Amygdala (tissue), 56 donors: ENCODE measurements around the gene ALS2CL.
"Not testable (repeated sequence)": the region's sequence is repeated elsewhere in the genome, so short reads cannot be mapped to it uniquely, and the experiment has no call there.

Source experiments
- DNase-seq, 56 donors: peaks; one replicate each; lab custom pipeline; 2025; lab: John Stamatoyannopoulos, UW

ALS2CL gene

GRCh38 chr3:46705751-46706552, 12.5 kb upstream of the ALS2CL start:
- no peak for DNase-seq

GRCh38 chr3:46705022-46705530, 11.6 kb upstream of the ALS2CL start:
- peak in 46 of 56 donors; percentile 14 to 92 (median 50) for DNase-seq

- not testable (repeated sequence) for DNase-seq
Observed at GRCh38 chr3:46704346-46704745, 10.9 kb upstream of the ALS2CL start.

DNA sequence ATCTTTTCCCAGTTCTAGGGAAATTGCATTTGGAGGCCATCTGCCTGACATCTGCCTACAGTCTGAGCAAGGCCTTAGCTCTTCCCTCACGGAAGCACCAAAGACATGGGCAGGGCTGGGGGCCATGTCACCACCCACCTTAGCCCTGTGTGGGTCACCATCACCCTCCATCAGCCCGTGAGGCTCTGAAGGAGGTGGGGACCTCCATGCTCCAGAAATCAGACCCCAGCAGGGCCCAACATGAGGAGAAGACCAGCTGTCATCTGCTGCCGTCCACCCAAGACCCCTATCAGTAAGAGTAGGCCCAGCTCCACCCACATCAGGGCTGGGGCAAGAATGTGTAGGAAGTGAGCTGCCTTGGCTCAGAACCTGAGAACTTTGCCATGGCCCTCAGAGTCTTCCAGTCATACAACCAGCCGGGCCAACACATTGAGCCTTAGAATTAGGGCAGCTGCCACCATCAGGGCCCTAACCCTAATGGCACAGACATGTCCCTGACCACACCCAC, 9.6 kb upstream of the ALS2CL start:
- no peak for DNase-seq

- DNase-seq: peak in 4 of 56 donors; percentile 8 to 28 (median 18)
Observed at GRCh38 chr3:46702246-46703012, 8.9 kb upstream of the ALS2CL start.

- DNase-seq: peak in 7 of 56 donors; percentile 25 to 87 (median 55)
Observed at GRCh38 chr3:46701181-46701939, 7.9 kb upstream of the ALS2CL start, which contains the start of gene TMIE. Gene TMIE (plus strand): TSS chr3:46701392. CDS start chr3:46701488, 96 bp downstream.

GRCh38 chr3:46700772-46701171, 7.3 kb upstream of the ALS2CL start:
- peak in 37 of 56 donors; percentile 10 to 93 (median 43) for DNase-seq

GRCh38 chr3:46699676-46700523, 6.4 kb upstream of the ALS2CL start:
- peak in 12 of 56 donors; percentile 6 to 39 (median 24) for DNase-seq

DNA sequence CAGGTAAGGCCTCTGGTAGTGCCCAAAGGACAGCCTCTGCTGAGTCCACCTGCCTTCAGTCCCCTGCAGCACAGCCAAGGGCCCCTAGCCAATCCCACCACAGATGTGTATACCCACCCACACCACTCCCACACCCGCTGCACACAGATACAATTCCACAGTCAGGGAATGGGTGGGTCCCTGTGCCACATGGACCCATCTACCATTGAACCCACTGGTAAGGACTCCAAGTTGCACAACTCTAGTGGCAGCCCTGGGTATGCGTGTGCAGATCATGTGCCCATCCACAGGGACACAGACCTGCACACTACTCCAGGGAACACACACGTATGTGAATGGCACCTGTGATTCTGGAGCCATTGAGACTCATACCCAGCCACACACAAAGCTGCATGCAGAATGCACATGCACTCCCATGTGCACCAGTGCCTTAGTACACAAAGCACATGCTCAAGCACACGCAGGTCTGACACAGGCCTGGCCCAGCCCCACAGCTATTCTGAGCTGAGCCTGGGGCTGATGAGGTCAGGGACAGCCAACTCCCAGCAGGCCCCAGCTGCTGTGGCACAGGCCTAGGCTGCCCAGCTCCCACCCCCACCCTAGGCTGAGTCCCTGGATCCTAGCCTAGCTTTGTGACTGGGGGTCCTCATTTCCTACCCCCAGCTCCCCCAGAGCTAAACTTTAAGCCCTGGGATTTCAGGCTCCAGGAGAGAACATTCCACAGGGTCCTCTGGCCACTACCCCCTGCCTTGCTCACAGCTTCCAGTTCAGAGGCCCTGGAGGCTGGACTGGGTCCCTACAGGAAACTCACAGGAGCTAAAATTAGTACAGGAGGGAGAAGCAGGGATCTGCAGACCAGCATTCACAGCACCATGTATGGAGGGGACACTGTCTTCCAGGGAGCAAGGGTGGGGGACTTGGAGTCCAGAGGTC, 2.7 kb upstream of the ALS2CL start:
- peak in 2 of 56 donors; percentile 6 to 25 for DNase-seq

DNA sequence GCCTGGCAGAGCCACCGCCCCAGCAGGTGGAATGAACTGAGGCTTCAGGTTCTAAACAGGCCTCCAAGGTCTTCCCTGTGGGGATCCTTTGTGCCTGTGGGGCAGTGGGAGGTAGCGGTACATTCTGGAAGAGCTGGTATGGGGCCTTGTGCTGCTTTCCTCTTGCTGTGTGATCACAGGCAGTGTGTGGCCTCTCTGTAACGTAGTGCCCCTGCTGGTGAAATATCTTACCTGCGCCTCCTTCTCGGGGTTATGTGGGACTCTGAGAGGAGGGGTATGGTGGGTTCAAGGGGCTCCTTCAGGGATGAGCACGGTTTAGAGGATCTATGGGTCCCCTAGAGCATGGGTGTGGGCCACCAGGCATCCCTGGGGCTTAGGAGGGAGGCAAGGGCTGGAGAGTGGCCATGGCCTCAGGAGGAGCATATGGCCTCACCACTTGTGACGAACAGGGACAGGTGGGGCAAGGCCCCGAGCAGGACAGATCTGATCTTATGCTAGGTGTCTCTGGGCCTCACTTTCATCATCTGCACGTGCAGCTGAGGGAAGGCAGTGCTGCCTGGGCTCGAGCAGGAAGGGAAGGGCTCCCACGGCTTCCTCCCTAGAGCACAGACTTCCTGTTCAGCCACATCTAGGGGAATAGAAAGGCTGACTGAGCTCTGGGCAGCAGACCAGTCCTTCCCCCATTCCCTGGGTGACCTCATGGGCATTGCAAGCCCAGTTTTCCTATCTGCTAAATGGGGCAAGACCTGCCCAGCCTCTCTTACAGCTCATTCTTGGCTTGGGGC, 1.9 kb upstream of the ALS2CL start:
- DNase-seq: peak in 15 of 56 donors; percentile 8 to 68 (median 23)

DNA sequence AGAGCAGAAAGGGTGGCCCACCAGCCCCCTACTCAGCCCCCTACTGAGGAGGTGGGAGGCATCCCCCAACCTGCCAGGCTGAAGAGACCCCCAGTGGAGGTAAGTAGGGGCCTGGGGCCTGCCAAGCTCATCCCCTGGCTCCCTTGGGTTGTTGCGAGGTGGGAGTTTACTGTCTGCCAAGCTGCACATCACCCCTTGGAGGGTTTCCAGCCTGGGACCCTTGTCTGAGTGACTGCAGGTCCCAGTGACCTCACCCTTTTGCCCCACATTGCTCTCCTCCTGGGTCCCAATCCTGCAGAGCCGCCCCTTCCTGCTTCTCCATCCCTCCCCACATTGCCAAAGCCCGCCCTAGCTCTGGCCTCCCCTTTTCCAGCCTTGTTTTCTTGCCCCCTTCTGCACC, 1.0 kb upstream of the ALS2CL start:
- DNase-seq: no peak

DNA sequence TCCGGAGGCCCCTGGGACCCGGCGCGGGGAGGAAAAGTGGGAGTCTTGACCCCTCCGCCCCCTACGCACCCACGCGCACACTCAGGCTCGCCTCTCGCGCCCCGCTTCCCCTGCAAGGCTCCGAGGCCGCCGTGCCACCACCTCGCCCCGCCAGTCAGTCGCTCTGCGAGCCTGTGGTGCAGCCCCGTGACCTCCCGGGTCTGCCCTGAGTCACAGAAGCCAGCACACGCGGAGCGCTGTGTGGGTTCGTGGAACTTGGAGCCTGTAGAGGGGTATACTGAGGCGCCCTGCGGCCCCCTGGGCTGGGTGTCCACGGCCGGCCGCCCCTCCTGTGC, 380 bp upstream of the ALS2CL start:
- DNase-seq: peak in 1 of 56 donors; percentile 61

GRCh38 chr3:46692566-46692990, 901 bp downstream of the ALS2CL start:
- DNase-seq: no peak

- DNase-seq: no peak
Observed at GRCh38 chr3:46690798-46691197, 2.7 kb downstream of the ALS2CL start.

- no peak for DNase-seq
Observed at GRCh38 chr3:46685446-46685845, 8.0 kb downstream of the ALS2CL start.

DNA sequence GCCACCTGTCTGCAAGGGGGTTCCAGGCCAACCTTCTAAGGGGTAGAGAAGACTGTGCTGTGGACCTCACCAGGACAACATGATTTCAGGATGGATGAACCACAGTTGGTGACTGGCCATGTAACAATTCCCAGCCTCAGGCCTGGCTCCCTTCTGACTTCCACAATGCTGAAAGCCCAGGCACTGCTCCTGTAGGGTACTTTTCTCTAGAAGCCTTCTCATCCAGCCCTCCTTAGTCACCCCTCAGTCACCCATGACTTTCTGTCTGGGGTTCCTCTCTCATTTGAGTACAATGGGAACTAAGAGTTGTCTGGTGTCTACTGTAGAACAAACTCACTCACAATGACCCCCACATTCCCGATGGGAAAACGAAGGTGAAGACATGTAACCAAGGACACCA, 8.6 kb downstream of the ALS2CL start:
- no peak for DNase-seq

DNA sequence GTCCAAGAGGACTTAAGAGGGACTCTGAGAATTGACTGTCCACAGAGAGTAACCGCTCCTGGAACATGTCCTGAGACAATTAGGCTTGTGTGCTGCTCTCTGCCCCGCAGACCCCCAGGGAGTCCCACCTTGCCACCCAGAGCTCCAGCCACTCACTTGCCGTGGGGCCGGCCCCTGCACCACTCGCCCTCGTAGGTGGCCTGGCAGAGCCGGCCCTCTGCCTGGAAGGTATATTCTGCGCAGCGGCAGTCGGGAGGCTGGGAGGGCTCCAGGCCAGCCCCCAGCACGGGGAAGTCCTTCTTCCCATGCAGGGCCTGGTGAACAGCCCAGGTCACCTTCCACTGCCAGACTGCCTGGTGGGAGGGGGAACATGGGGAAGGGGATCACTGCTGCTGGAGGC, 10.5 kb downstream of the ALS2CL start:
- DNase-seq: no peak
